Activated B cell treated with CpG ODN at 0.5 μM for 24 hours (primary cell): Measurements from ENCODE around the gene RYR1. TPM values are rescaled to one million over a fixed set of nuclear protein-coding genes. Genes with fewer than 3 reads are reported as not detected.

Experiments
- ATAC-seq: fragments of 200-7000 bp; cut with Tn5 transposase; one replicate; pipeline ENCODE4 v1.10.0; 2021; ENCODE audit warnings: low read depth, mild to moderate bottlenecking, moderate library complexity
- CTCF ChIA-PET: fragments of 350-600 bp; sonication (Branson Sonifier 250); formaldehyde crosslinking; loops from one replicate; lab custom pipeline; 2021; ENCODE audit warnings: antibody characterized with exemption; lab: Charles Lee
- POLR2A ChIA-PET: fragments of 350-600 bp; sonication (Branson Sonifier 250); formaldehyde crosslinking; loops from one replicate; lab custom pipeline; 2021; ENCODE audit warnings: antibody characterized with exemption; lab: Charles Lee
- DNase-seq: peaks from one replicate; pipeline ENCODE4 v3.0.0; 2022
- H3K27ac Mint-ChIP-seq: one replicate; pipeline ENCODE4 v1.8.0; 2020; ENCODE audit warnings: mixed read lengths
- H3K27me3 Mint-ChIP-seq: one replicate; pipeline ENCODE4 v1.8.0; 2021; ENCODE audit warnings: mixed read lengths
- H3K36me3 Mint-ChIP-seq: one replicate; pipeline ENCODE4 v1.8.0; 2021; ENCODE audit warnings: low read depth, mixed read lengths
- H3K4me1 Mint-ChIP-seq: one replicate; pipeline ENCODE4 v1.8.0; 2021; ENCODE audit warnings: mixed read lengths
- H3K4me3 Mint-ChIP-seq: one replicate; pipeline ENCODE4 v1.8.0; 2020; ENCODE audit warnings: mild to moderate bottlenecking, mixed read lengths
- H3K9me3 Mint-ChIP-seq: one replicate; pipeline ENCODE4 v1.8.0; 2020; ENCODE audit warnings: mixed read lengths
- intact Hi-C: fragments of 100-400 bp; cut with micrococcal nuclease; formaldehyde crosslinking; loops from one replicate; pipeline ENCODE4 v1.15.1; 2024
- total RNA-seq: library from RNA; stranded (reverse); gene quantifications from 2 replicates; pipeline ENCODE4 v1.2.3, GENCODE V29; 2022
- TF ChIP-seq, protein P1 (sequence below): fragments of 200-600 bp; IDR thresholded peaks from one replicate; pipeline ENCODE4 v1.8.0; 2022; ENCODE audit warnings: antibody characterized with exemption, mild to moderate bottlenecking

Gene RYR1
- total RNA-seq, 1 donor from 2014 or later: 4.1 TPM

GRCh38 chr19:38392707-38393308 lies 40.7 kb upstream of the RYR1 start:
- TF ChIP-seq, protein P1, sequence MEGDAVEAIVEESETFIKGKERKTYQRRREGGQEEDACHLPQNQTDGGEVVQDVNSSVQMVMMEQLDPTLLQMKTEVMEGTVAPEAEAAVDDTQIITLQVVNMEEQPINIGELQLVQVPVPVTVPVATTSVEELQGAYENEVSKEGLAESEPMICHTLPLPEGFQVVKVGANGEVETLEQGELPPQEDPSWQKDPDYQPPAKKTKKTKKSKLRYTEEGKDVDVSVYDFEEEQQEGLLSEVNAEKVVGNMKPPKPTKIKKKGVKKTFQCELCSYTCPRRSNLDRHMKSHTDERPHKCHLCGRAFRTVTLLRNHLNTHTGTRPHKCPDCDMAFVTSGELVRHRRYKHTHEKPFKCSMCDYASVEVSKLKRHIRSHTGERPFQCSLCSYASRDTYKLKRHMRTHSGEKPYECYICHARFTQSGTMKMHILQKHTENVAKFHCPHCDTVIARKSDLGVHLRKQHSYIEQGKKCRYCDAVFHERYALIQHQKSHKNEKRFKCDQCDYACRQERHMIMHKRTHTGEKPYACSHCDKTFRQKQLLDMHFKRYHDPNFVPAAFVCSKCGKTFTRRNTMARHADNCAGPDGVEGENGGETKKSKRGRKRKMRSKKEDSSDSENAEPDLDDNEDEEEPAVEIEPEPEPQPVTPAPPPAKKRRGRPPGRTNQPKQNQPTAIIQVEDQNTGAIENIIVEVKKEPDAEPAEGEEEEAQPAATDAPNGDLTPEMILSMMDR: no peak
- DNase-seq (no peak), ATAC-seq (no peak)
- Mint-ChIP-seq H3K4me3 (no peak overlapping the region), H3K9me3 (no peaks in the 10 kb centered on the region), H3K27me3 (peaks cover 38% of the 10 kb centered on the region), H3K4me1 (peaks cover 26% of the 10 kb centered on the region), H3K27ac (no peak overlapping the region), H3K36me3 (no peaks in the 10 kb centered on the region)
- intact Hi-C loops: no loop called here
- CTCF ChIA-PET: no interaction called here
- POLR2A ChIA-PET: no interaction called here

GRCh38 chr19:38394488-38394887 lies 39.0 kb upstream of the RYR1 start:
- H3K4me1 Mint-ChIP-seq: peaks cover 16% of the 10 kb centered on the region
- intact Hi-C loops: no loop called here
- peak; percentile 46 for DNase-seq
- H3K9me3 Mint-ChIP-seq: no peaks in the 10 kb centered on the region
- H3K36me3 Mint-ChIP-seq: no peaks in the 10 kb centered on the region
- H3K27ac Mint-ChIP-seq: no peak overlapping the region
- ChIA-PET CTCF (interaction anchor here (1.4 kb wide), 1 partner anchor 9 kb away, joined by 8 read pairs; the partner anchor contains the start of gene FAM98C), POLR2A (interaction anchor here (1.1 to 2.4 kb wide), 3 partner anchors 8 to 22 kb away, joined by 3 to 10 read pairs (median 4); partner anchors contain the start of genes FAM98C and PSMD8)
- H3K27me3 Mint-ChIP-seq: peaks cover 36% of the 10 kb centered on the region
- peak overlapping the region; percentile 73 for H3K4me3 Mint-ChIP-seq
- ATAC-seq: peak; percentile 76
- TF ChIP-seq, protein P1: no peak

DNA sequence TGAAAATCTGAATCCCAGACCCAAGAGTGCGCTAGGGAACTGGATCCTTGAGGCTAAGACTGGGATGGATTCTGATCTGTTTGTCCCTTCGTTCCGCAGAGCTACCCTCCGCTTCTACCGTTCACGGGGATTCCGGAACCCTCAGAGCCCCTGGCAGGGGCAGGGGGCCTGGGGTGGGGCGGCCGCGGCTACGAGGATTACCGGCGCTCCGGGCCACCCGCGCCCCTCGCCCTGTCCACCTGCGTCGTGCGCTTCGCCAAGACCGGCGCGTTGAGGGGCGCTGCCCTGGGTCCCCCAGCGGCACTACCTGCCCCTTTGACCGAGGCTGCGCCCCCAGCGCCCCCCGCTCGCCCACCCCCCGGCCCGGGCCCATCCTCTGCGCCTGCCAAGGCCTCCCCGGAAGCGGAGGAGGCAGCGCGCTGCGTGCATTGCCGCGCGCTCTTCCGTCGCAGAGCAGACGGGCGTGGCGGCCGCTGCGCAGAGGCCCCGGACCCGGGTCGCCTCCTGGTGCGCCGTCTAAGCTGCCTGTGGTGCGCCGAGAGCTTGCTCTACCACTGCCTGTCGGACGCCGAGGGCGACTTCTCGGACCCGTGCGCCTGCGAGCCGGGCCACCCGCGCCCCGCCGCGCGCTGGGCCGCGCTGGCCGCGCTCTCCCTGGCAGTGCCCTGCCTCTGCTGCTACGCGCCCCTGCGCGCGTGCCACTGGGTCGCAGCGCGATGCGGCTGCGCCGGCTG lies 37.9 kb upstream of the RYR1 start:
- no peaks in the 10 kb centered on the region for H3K9me3 Mint-ChIP-seq
- ATAC-seq (peak; percentile 79), DNase-seq (peak; percentile 26)
- intact Hi-C loops: no loop called here
- peak overlapping the region; percentile 73 for H3K4me3 Mint-ChIP-seq
- TF ChIP-seq, protein P1: no peak
- CTCF ChIA-PET: no interaction called here
- no peaks in the 10 kb centered on the region for H3K36me3 Mint-ChIP-seq
- POLR2A ChIA-PET: interaction anchor here (1.1 to 2.4 kb wide), 2 partner anchors 20 to 21 kb away, joined by 3 to 10 read pairs; partner anchors contain the start of gene PSMD8
- H3K27me3 Mint-ChIP-seq: peaks cover 35% of the 10 kb centered on the region
- no peak overlapping the region for H3K27ac Mint-ChIP-seq
- peaks cover 16% of the 10 kb centered on the region for H3K4me1 Mint-ChIP-seq

DNA sequence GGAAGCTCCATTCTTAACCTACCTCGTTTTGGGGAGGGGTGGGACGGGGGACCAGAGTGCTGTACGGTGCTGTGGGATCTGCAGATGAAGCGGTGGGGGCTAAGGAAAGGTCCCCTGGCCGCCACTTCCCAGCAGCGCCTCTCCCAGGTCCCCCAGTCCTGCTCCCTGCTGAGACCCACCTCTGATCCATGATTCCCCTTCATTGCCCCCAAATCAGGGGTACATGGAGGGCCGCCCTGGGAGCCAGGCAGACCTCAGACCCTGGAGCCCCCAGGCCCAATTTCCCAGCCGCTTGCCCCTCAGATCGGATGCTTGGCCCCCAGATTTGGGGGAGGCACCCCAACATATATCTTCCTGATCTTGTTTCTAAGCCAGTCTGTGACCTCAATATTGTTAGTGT lies 34.4 kb upstream of the RYR1 start:
- Mint-ChIP-seq H3K9me3 (no peaks in the 10 kb centered on the region), H3K4me3 (no peak overlapping the region), H3K4me1 (peaks cover 25% of the 10 kb centered on the region), H3K36me3 (no peaks in the 10 kb centered on the region), H3K27ac (no peak overlapping the region), H3K27me3 (peaks cover 21% of the 10 kb centered on the region)
- CTCF ChIA-PET: no interaction called here
- ATAC-seq (no peak), DNase-seq (no peak)
- POLR2A ChIA-PET: interaction anchor here (0.7 to 1.1 kb wide), 2 partner anchors 25 to 532 kb away, joined by 3 to 9 read pairs; partner anchors contain the start of gene PSMD8
- TF ChIP-seq, protein P1: no peak
- intact Hi-C loops: no loop called here

DNA sequence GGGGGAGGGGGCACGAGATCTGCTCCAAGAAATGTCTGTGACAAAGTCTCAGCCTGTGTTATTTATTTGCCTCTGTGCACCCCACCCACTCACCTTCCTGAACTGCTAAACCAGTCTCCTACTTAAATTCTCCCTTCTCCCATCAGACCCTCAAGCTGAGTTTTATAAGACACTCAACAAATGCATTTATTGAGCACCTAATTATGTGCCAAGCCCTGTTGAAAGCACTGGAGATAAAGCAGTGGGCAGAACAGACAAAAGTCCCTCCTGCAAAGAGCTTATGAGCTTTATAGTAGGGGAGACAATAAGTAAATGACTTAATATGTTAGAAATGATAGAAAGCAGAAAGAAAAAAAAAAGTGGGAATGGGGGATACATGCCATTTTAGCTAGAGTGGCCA lies 34.0 kb upstream of the RYR1 start:
- intact Hi-C loops: no loop called here

More for the DNA sequence above, 34.0 kb upstream of the RYR1 start:
- H3K9me3 Mint-ChIP-seq: no peaks in the 10 kb centered on the region
- H3K4me1 Mint-ChIP-seq: peaks cover 27% of the 10 kb centered on the region
- ATAC-seq (no peak), DNase-seq (no peak)
- POLR2A ChIA-PET: interaction anchor here (0.7 to 1.1 kb wide), 2 partner anchors 25 to 532 kb away, joined by 3 to 9 read pairs; partner anchors contain the start of gene PSMD8
- H3K27ac Mint-ChIP-seq: no peak overlapping the region
- TF ChIP-seq, protein P1: no peak
- peaks cover 21% of the 10 kb centered on the region for H3K27me3 Mint-ChIP-seq
- H3K4me3 Mint-ChIP-seq: no peak overlapping the region
- no peaks in the 10 kb centered on the region for H3K36me3 Mint-ChIP-seq
- CTCF ChIA-PET: no interaction called here
